CD4-positive, alpha-beta T cell treated with Interleukin-4 for 1 hour (primary cell): Measurements from ENCODE around the gene HLA-DMB.

ENCODE experiments used
- DNase-seq, 2 donors: peaks; one replicate each; pipeline ENCODE4 v3.0.0-alpha.2; 2020 to 2022

HLA-DMB gene

GRCh38 chr6:32905078-32905477, 35.8 kb downstream of the HLA-DMB start:
- no peak for DNase-seq

GRCh38 chr6:32903952-32904351, 36.9 kb downstream of the HLA-DMB start:
- DNase-seq: no peak

GRCh38 chr6:32895006-32895345, 45.9 kb downstream of the HLA-DMB start:
- no peak for DNase-seq

- peak; percentile 94 to 95 for DNase-seq
Observed at GRCh38 chr6:32894085-32895005, 46.5 kb downstream of the HLA-DMB start.

- DNase-seq: no peak
Observed at GRCh38 chr6:32890831-32891230, 50.0 kb downstream of the HLA-DMB start.

GRCh38 chr6:32889533-32889932, 51.3 kb downstream of the HLA-DMB start:
- no peak for DNase-seq

- no peak for DNase-seq
Observed at GRCh38 chr6:32888576-32888975, 52.3 kb downstream of the HLA-DMB start.

GRCh38 chr6:32887616-32888015, 53.2 kb downstream of the HLA-DMB start:
- no peak for DNase-seq

GRCh38 chr6:32886681-32887383, 54.0 kb downstream of the HLA-DMB start:
- no peak for DNase-seq

- DNase-seq: peak in 1 of 2 donors; percentile 85
Observed at GRCh38 chr6:32885698-32886286, 55.0 kb downstream of the HLA-DMB start.
